COLO829 (cell line): ENCODE data around the gene CBY1.
A peak's percentile ranks its signal among the peaks of the same experiment; 100 is the strongest.

ENCODE experiments used
- DNase-seq: peaks from one replicate; pipeline ENCODE4 v3.0.0; 2012; ENCODE audit warnings: low spot score

Gene CBY1

GRCh38 chr22:38649841-38650522 is 6.5 kb upstream of the CBY1 start:
- DNase-seq, result no peak

GRCh38 chr22:38652859-38653258 is 3.6 kb upstream of the CBY1 start:
- no peak for DNase-seq

GRCh38 chr22:38653741-38654140 is 2.7 kb upstream of the CBY1 start:
- no peak for DNase-seq

GRCh38 chr22:38655519-38656255 is 751 bp upstream of the CBY1 start:
- no peak for DNase-seq

GRCh38 chr22:38657045-38657909 is 839 bp downstream of the CBY1 start:
- DNase-seq, result no peak

GRCh38 chr22:38674888-38675287 is 18.4 kb downstream of the CBY1 start:
- no peak for DNase-seq

- DNase-seq, result no peak
Measured at GRCh38 chr22:38675833-38676232, 19.4 kb downstream of the CBY1 start.

- peak; percentile 94 for DNase-seq
Measured at GRCh38 chr22:38681582-38682335, 25.3 kb downstream of the CBY1 start, which contains the start of gene TOMM22. TSS of gene TOMM22 (plus strand) at chr22:38681957. CDS start at chr22:38681979, 22 bp downstream.

- no peak for DNase-seq
Measured at GRCh38 chr22:38684895-38685294, 28.5 kb downstream of the CBY1 start.

- no peak for DNase-seq
Measured at GRCh38 chr22:38685761-38686160, 29.3 kb downstream of the CBY1 start.

- no peak for DNase-seq
Measured at GRCh38 chr22:38689651-38690050, 33.2 kb downstream of the CBY1 start.

- DNase-seq, result no peak
Measured at GRCh38 chr22:38694049-38694448, 37.6 kb downstream of the CBY1 start.

- DNase-seq, result no peak
Measured at GRCh38 chr22:38694940-38695339, 38.5 kb downstream of the CBY1 start.

GRCh38 chr22:38696606-38697424 is 40.4 kb downstream of the CBY1 start:
- DNase-seq, result peak; percentile 62

- DNase-seq, result no peak
Measured at GRCh38 chr22:38697425-38698089, 41.1 kb downstream of the CBY1 start.

GRCh38 chr22:38698407-38699094 is 42.1 kb downstream of the CBY1 start:
- DNase-seq, result no peak

- DNase-seq, result no peak
Measured at GRCh38 chr22:38699143-38699542, 42.7 kb downstream of the CBY1 start.

- DNase-seq, result no peak
Measured at GRCh38 chr22:38699784-38700183, 43.3 kb downstream of the CBY1 start.

GRCh38 chr22:38700270-38700788 is 43.9 kb downstream of the CBY1 start:
- no peak for DNase-seq
